H54 (cell line): Measurements from ENCODE around the gene ACOXL.

Source experiments
- DNase-seq: peaks from one replicate; pipeline ENCODE4 v3.0.0; 2011; ENCODE audit warnings: low spot score, mixed read lengths; ENCODE audit not compliant: insufficient read length
- FAIRE-seq: peaks from 3 replicates; lab custom pipeline; 2011; peaks lifted over from hg19 to GRCh38; lab: Jason Lieb, UNC
- POLR2A ChIP-seq: IDR thresholded peaks from 2 replicates; pipeline ENCODE4 v1.6.1; 2011; ENCODE audit warnings: low read depth, mild to moderate bottlenecking, low read length

The ACOXL gene

DNA sequence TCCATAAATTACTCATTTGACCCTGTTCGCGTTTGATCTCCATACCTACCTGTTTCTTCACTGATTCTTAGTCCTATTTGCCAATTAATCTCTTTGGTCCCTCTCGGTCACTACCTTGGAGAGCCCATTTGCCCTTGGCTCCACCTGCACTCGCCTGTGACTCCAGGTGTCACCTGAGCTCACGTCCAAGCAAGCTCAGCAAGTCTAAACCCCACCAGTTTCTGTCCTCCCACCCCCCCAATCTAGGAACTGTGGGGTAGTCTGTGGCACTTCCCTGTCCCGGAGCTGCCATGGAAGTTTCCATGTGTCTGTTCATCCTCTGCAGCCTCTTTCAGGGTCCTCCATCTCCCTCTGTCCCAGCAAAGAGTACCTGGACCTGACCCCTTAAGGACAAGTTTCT, 320.2 kb downstream of the ACOXL start:
- DNase-seq (no peak), FAIRE-seq (no peak)
- TF ChIP-seq POLR2A, result no peak

DNA sequence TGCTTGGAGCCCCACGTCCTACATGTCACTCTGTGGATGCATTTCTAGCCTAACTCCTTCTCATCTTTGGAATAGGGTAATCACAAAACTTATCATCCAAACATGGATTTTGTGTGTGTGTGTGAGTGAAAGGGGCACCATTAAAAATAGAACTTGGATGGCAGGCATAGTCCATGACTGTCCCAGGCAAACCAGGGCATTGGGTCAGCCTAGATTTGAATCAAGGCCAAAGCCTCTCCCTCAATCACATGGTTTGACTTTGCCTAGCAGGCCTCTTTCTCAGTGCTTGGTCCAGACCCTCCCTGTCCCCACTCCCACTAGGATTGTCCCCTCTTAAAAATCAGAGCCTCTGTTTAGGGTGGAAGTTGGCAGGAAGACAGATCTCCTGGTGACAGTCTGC, 320.9 kb downstream of the ACOXL start:
- FAIRE-seq (no peak), DNase-seq (no peak)
- TF ChIP-seq POLR2A, result no peak

DNA sequence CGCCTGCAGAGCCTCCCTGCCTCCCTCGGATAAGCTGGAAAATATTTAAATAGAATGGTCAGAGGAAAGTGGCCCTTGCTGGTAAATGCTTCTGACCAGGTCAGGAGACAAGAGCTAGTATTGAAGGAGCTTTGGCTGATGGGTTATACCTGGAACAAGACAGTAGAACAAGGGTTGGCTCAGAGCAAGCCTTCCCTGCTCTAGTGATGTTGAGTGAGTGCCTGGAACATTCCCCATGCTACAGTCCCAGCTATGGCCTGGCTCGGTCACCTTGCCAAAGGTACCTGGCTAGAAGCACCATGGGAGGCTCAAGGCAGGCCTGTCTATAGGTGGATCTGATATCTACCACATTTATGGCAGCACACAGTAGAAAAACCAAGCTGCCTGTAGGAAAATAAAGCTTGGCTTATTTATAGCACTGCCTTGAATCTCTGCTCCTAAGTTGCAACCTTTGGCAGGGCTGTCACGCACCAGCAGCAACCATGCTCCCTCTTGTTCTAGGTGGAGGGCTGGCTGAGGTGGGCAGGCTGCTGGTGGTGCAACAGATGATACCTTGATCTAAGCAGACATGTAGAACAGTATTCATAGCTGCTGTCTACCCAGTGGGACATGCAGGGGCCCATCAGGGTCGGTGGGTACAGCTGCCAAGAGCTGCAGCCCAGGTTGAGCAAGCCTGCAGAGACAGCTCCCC, 321.6 kb downstream of the ACOXL start:
- no peak for DNase-seq
- TF ChIP-seq POLR2A, result no peak
- no peak for FAIRE-seq

DNA sequence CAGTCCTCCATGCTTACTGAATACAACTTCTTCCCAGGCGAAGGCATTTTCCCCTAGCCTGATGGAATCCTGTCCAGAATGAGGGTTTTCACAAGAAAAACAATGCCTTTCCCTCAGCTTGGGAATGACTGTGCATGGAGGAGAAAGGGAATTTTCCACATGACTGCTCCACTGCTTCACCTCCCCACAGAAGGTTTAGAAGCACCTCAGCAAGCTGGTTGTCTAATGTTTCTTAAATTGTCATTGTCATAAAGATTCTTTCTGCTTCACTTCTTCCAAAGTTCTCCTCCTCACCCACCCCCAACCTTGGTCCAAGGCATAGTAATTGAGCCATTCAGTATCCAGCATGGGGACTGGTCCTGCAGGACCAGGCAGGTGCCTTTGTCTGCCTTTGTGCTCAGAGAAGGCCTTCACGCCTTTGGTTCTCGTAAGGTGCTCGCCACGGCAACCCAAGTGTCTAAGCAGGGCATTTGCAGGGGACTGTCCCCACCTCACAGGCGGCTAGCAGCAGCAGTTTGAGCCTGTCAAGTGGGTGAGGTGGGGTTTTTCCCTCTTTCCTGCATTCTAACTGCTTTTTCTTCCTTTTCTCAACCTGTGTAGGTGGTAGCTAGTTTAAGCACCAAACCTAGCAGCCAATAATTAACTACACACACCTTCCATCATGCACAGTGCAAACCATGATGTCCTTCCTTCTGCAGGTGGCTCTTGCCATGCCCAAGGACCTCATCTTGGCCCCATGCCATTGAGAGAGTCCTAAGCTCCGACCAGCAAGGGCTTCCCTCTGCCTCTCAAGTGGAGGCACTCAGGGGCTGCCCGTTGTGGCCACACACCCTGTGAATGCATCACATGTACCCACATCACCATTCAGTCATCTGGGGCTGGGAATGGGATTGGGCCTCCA, 322.7 kb downstream of the ACOXL start:
- DNase-seq, result no peak
- no peak for FAIRE-seq
- TF ChIP-seq POLR2A, result no peak

- no peak for TF ChIP-seq POLR2A
- FAIRE-seq (no peak), DNase-seq (no peak)
These were observed 323.4 kb downstream of the ACOXL start for GRCh38 chr2:111055735-111056134.

- DNase-seq (no peak), FAIRE-seq (no peak)
- TF ChIP-seq POLR2A, result no peak
These were observed 324.7 kb downstream of the ACOXL start for GRCh38 chr2:111057045-111057444.

GRCh38 chr2:111057721-111058120, 325.3 kb downstream of the ACOXL start:
- no peak for FAIRE-seq
- no peak for TF ChIP-seq POLR2A
- DNase-seq, result no peak

- DNase-seq (no peak), FAIRE-seq (no peak)
- no peak for TF ChIP-seq POLR2A
These were observed 325.9 kb downstream of the ACOXL start for GRCh38 chr2:111058264-111058663.

GRCh38 chr2:111061191-111061590, 328.8 kb downstream of the ACOXL start:
- TF ChIP-seq POLR2A, result no peak
- FAIRE-seq, result no peak
- no peak for DNase-seq

GRCh38 chr2:111062417-111062816, 330.0 kb downstream of the ACOXL start:
- FAIRE-seq (no peak), DNase-seq (no peak)
- no peak for TF ChIP-seq POLR2A

DNA sequence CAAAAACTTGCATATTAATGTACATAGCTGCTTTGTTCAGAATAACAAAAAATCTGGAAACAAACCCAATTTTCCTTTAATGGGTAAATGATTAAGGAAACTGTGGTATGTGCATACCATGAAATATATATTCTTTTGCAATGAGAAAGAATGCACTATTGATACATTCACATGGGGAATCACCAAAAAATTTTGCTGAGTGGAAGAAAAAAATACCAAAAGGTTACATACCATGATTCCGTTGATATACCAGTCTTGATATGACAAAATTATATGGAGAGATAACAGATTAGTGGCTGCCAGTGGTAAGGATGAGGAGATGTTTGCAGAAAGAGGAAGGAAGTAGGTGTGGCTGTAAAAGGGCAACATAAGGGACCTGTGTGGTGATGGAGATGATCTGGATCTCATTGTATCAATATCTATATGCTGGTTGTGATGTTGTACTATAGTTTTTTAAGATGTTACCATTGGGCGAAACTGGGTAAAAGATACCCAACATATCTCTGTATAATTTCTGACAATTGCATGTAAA, 333.8 kb downstream of the ACOXL start:
- FAIRE-seq, result no peak
- TF ChIP-seq POLR2A, result no peak
- DNase-seq, result no peak

GRCh38 chr2:111068435-111069058, 336.2 kb downstream of the ACOXL start:
- DNase-seq (no peak), FAIRE-seq (no peak)
- no peak for TF ChIP-seq POLR2A

GRCh38 chr2:111069722-111070121, 337.3 kb downstream of the ACOXL start:
- DNase-seq, result no peak
- FAIRE-seq, result no peak
- no peak for TF ChIP-seq POLR2A
